Activated naive CD8-positive, alpha-beta T cell treated with anti-CD3 and anti-CD28 coated beads, Interleukin-2, amount 50 U/mL, for 24 hours (primary cell): Measurements from ENCODE around the gene RNFT2.

Source experiments
- ATAC-seq: fragments of 150-1000 bp; cut with Tn5 transposase; one replicate; pipeline ENCODE4 v1.10.0; 2021
- DNase-seq: peaks from one replicate; pipeline ENCODE4 v3.0.0; 2021
- H3K27ac Mint-ChIP-seq: one replicate; pipeline ENCODE4 v1.8.0; 2021; ENCODE audit warnings: mild to moderate bottlenecking, mixed read lengths
- H3K27me3 Mint-ChIP-seq: one replicate; pipeline ENCODE4 v1.8.0; 2021; ENCODE audit warnings: mixed read lengths
- H3K36me3 Mint-ChIP-seq: one replicate; pipeline ENCODE4 v1.8.0; 2021; ENCODE audit warnings: low read depth, mixed read lengths
- H3K4me1 Mint-ChIP-seq: one replicate; pipeline ENCODE4 v1.8.0; 2021; ENCODE audit warnings: mixed read lengths
- H3K4me3 Mint-ChIP-seq: one replicate; pipeline ENCODE4 v1.8.0; 2021; ENCODE audit warnings: mild to moderate bottlenecking, moderate library complexity, mixed read lengths
- H3K9me3 Mint-ChIP-seq: one replicate; pipeline ENCODE4 v1.8.0; 2021; ENCODE audit warnings: mixed read lengths

RNFT2 gene

DNA sequence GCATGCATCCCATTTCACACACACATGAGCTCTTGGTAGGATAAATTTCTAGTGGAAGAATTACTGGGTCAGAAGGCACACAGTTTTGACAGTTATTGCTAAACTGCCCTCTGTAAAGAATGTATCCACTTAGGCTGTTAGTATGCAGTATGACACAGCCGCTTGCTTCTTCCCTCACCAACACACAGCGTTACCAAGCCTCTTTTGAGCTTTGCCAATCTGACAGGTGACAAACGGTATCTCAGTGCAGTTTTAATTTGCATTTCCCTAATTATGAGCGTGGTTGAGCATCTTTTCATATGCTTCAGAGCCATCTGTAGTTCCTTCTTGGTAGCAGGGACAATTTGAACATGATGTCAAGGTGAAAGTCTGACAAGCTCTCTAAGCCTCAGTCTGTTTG, 100.2 kb downstream of the RNFT2 start:
- H3K4me1 Mint-ChIP-seq: no peaks in the 10 kb centered on the region
- no peak for ATAC-seq
- DNase-seq: no peak
- no peaks in the 10 kb centered on the region for H3K9me3 Mint-ChIP-seq
- H3K36me3 Mint-ChIP-seq: peaks cover 12% of the 10 kb centered on the region
- H3K4me3 Mint-ChIP-seq: no peak overlapping the region
- H3K27ac Mint-ChIP-seq: no peak overlapping the region
- H3K27me3 Mint-ChIP-seq: no peaks in the 10 kb centered on the region

GRCh38 chr12:116839287-116839830, 101.2 kb downstream of the RNFT2 start:
- peaks cover 11% of the 10 kb centered on the region for H3K36me3 Mint-ChIP-seq
- ATAC-seq (no peak), DNase-seq (no peak)
- H3K4me1 Mint-ChIP-seq: no peaks in the 10 kb centered on the region
- H3K27ac Mint-ChIP-seq: no peak overlapping the region
- H3K4me3 Mint-ChIP-seq: no peak overlapping the region
- H3K9me3 Mint-ChIP-seq: no peaks in the 10 kb centered on the region
- H3K27me3 Mint-ChIP-seq: no peaks in the 10 kb centered on the region

DNA sequence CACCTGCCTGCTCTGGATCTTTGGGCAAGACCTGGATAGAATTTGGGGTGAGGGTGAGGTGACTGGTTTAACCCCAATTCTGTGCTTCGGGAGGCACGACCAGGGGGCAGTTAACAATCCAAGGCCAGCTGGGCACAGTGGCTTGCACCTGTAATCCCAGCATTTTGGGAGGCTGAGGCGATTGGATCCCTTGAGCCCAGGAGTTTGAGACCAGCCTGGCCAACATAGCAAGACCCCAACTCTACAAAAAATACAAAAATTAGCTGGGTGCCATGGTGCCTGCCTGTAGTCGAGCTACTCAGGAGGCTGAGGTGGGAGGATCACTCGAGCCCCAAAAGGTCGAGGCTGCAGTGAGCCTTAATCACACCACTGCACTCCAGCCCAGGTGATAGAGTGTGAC, 105.0 kb downstream of the RNFT2 start:
- Mint-ChIP-seq H3K36me3 (no peaks in the 10 kb centered on the region), H3K9me3 (no peaks in the 10 kb centered on the region), H3K4me3 (no peak overlapping the region), H3K4me1 (no peaks in the 10 kb centered on the region), H3K27me3 (no peaks in the 10 kb centered on the region), H3K27ac (no peak overlapping the region)
- ATAC-seq (no peak), DNase-seq (no peak)

DNA sequence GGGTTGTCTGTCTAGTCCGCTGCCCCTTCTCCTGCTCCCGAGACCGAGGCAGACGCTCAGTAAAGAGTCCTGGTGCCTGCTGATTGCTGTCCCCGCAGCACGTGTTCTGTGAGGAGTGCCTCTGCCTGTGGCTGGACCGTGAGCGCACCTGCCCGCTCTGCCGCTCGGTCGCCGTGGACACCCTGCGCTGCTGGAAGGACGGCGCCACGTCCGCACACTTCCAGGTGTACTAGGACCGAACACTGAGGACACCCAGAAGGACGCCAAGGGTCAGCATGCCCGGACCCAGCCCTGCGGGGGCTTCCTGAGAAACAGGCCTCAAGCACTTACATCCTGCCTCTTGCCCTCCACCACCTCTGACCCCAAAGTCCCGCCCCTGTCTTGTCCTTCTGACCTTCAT, 111.1 kb downstream of the RNFT2 start:
- no peak overlapping the region for H3K27ac Mint-ChIP-seq
- ATAC-seq (no peak), DNase-seq (no peak)
- H3K4me1 Mint-ChIP-seq: no peaks in the 10 kb centered on the region
- H3K36me3 Mint-ChIP-seq: peaks cover 2% of the 10 kb centered on the region
- H3K27me3 Mint-ChIP-seq: no peaks in the 10 kb centered on the region
- no peaks in the 10 kb centered on the region for H3K9me3 Mint-ChIP-seq
- no peak overlapping the region for H3K4me3 Mint-ChIP-seq

DNA sequence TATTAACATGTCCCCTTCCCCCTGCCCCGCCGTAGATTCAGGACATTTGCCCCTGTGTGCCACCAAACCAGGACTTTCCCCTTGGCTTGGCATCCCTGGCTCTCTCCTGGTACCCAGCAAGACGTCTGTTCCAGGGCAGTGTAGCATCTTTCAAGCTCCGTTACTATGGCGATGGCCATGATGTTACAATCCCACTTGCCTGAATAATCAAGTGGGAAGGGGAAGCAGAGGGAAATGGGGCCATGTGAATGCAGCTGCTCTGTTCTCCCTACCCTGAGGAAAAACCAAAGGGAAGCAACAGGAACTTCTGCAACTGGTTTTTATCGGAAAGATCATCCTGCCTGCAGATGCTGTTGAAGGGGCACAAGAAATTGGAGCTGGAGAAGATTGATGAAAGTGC, 114.2 kb downstream of the RNFT2 start:
- H3K27ac Mint-ChIP-seq: no peak overlapping the region
- peaks cover 2% of the 10 kb centered on the region for H3K36me3 Mint-ChIP-seq
- no peaks in the 10 kb centered on the region for H3K9me3 Mint-ChIP-seq
- peaks cover 3% of the 10 kb centered on the region for H3K27me3 Mint-ChIP-seq
- H3K4me1 Mint-ChIP-seq: peaks cover under 1% of the 10 kb centered on the region
- no peak for ATAC-seq
- H3K4me3 Mint-ChIP-seq: no peak overlapping the region
- DNase-seq: no peak

- Mint-ChIP-seq H3K27ac (no peak overlapping the region), H3K9me3 (no peaks in the 10 kb centered on the region), H3K4me1 (peaks cover 7% of the 10 kb centered on the region), H3K4me3 (no peak overlapping the region), H3K36me3 (peaks cover 2% of the 10 kb centered on the region), H3K27me3 (peaks cover 14% of the 10 kb centered on the region)
- no peak for ATAC-seq
- DNase-seq: no peak
Observed at GRCh38 chr12:116853507-116853906, 115.4 kb downstream of the RNFT2 start.

- H3K27me3 Mint-ChIP-seq: peaks cover 17% of the 10 kb centered on the region
- ATAC-seq: no peak
- no peak overlapping the region for H3K4me3 Mint-ChIP-seq
- DNase-seq: no peak
- H3K36me3 Mint-ChIP-seq: no peaks in the 10 kb centered on the region
- H3K4me1 Mint-ChIP-seq: peaks cover 7% of the 10 kb centered on the region
- H3K27ac Mint-ChIP-seq: no peak overlapping the region
- H3K9me3 Mint-ChIP-seq: no peaks in the 10 kb centered on the region
Observed at GRCh38 chr12:116855744-116856470, 117.8 kb downstream of the RNFT2 start.

GRCh38 chr12:116856729-116857128, 118.6 kb downstream of the RNFT2 start:
- H3K36me3 Mint-ChIP-seq: no peaks in the 10 kb centered on the region
- H3K27ac Mint-ChIP-seq: no peak overlapping the region
- no peak overlapping the region for H3K4me3 Mint-ChIP-seq
- no peak for DNase-seq
- peaks cover 10% of the 10 kb centered on the region for H3K4me1 Mint-ChIP-seq
- H3K27me3 Mint-ChIP-seq: peaks cover 17% of the 10 kb centered on the region
- no peaks in the 10 kb centered on the region for H3K9me3 Mint-ChIP-seq
- ATAC-seq: no peak

- Mint-ChIP-seq H3K36me3 (no peaks in the 10 kb centered on the region), H3K9me3 (no peaks in the 10 kb centered on the region), H3K4me3 (no peak overlapping the region), H3K27me3 (peaks cover 20% of the 10 kb centered on the region), H3K4me1 (peaks cover 11% of the 10 kb centered on the region), H3K27ac (no peak overlapping the region)
- DNase-seq: no peak
- ATAC-seq: no peak
Observed at GRCh38 chr12:116859079-116859478, 121.0 kb downstream of the RNFT2 start.

DNA sequence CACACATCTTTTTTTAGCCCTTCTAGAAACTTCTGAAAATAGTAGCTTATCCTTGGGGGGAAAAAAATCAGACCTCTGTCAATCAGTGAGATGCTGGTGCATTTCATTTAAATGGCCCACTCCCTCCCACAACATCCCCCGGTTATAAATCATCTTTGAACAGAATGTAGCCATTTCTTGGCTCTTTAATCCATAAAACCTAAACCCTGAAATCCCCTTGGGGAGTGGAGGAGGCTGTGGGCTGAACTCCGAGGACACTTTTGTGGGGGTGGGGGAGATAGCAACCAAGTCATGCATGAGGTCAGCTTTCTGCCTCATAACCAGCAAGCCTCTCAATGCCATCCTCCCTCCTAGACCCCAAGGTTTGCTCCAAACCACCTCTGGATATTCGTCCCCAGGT, 122.1 kb downstream of the RNFT2 start:
- ATAC-seq (no peak), DNase-seq (no peak)
- Mint-ChIP-seq H3K9me3 (no peaks in the 10 kb centered on the region), H3K36me3 (no peaks in the 10 kb centered on the region), H3K27me3 (peaks cover 17% of the 10 kb centered on the region), H3K27ac (no peak overlapping the region), H3K4me3 (no peak overlapping the region), H3K4me1 (peaks cover 11% of the 10 kb centered on the region)

DNA sequence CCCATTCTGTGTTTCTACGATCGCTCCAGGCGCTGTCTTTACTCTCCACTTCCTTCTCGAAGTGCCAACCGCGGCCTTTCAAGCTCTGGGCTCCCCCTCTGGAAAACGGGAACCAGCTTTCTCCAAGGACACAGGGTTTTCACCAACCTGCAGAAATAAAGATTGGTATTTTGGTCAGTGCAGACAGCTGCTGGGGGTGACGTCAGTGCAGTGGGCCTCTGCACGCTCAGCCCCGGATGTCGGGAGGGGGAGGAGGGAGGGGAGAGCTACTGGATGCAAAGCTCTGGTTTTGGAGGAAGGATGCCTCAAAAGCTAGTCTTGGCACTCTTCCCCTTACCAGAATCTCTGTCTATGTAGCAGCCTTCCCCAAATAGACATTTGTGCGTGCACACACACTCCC, 123.2 kb downstream of the RNFT2 start:
- no peak overlapping the region for H3K4me3 Mint-ChIP-seq
- peaks cover 11% of the 10 kb centered on the region for H3K4me1 Mint-ChIP-seq
- peak; percentile 36 for DNase-seq
- no peaks in the 10 kb centered on the region for H3K9me3 Mint-ChIP-seq
- H3K36me3 Mint-ChIP-seq: no peaks in the 10 kb centered on the region
- no peak overlapping the region for H3K27ac Mint-ChIP-seq
- peak; percentile 69 for ATAC-seq
- peaks cover 17% of the 10 kb centered on the region for H3K27me3 Mint-ChIP-seq

GRCh38 chr12:116862167-116862566, 124.1 kb downstream of the RNFT2 start:
- no peak overlapping the region for H3K27ac Mint-ChIP-seq
- ATAC-seq: no peak

GRCh38 chr12:116863275-116863767, 125.2 kb downstream of the RNFT2 start:
- peaks cover 7% of the 10 kb centered on the region for H3K27me3 Mint-ChIP-seq
- no peak overlapping the region for H3K27ac Mint-ChIP-seq
- no peaks in the 10 kb centered on the region for H3K9me3 Mint-ChIP-seq
- DNase-seq (no peak), ATAC-seq (peak; percentile 20)
- no peaks in the 10 kb centered on the region for H3K36me3 Mint-ChIP-seq
- peaks cover 4% of the 10 kb centered on the region for H3K4me1 Mint-ChIP-seq
- H3K4me3 Mint-ChIP-seq: no peak overlapping the region

More at GRCh38 chr12:116862167-116862566, 124.1 kb downstream of the RNFT2 start:
- Mint-ChIP-seq H3K27me3 (peaks cover 17% of the 10 kb centered on the region), H3K4me3 (no peak overlapping the region), H3K4me1 (peaks cover 11% of the 10 kb centered on the region), H3K9me3 (no peaks in the 10 kb centered on the region), H3K36me3 (no peaks in the 10 kb centered on the region)
- no peak for DNase-seq

DNA sequence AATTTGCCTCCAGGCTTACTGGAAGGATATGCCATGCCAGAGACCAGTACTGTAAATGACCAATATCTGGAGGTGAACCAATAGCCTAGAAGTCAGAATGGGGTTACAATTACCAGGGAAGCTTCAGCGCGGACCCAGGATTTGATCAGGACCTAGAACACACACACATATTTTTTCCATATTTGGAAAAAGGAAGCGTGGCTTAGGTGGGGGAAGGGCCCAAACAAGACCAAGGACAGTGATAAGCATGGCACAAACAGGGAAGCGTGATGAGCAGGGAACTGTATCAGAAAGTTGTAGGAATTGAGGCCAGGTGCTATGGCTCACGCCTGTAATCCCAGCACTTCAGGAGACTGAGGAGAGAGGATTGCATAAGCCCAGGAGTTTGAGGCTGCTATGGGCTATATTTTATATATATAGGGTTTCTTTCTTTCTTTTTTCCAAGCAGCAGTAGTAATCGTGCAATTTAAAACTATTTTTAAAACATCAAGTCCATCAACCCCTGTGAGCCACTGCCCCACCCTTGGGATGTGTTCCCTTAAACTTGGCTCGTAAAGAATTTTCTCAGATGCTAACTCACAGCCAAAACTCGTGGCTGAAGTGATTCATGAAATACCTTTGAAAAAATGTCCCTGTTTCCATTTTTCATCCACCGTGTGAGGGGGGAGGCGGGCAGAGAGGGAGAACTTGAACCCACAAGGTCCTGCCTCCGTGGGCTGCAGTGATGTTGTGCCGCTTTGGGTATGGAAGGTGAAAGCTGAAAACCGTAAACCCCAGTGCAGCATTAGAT, 126.5 kb downstream of the RNFT2 start:
- ATAC-seq: no peak
- H3K9me3 Mint-ChIP-seq: no peaks in the 10 kb centered on the region
- H3K4me1 Mint-ChIP-seq: peaks cover 4% of the 10 kb centered on the region

DNA sequence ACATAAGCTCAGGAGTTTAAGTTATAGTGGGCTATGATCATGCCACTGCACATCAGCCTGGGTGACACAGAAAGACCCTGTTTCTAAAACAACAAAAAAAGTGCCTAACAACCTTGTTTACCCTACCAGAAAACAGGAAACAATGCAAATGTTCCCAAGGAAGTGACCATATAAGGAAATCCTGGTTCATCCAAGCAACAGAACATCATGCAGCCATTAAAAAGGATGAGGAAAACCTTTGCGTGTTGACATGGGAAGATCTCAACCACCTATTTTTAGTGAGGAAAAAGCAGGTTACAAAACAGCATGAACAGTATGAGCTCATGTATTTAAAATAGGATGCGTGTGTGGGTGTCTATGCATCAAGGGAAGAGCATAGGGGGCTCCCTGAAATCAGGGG, 129.4 kb downstream of the RNFT2 start:
- DNase-seq (no peak), ATAC-seq (no peak)
- H3K36me3 Mint-ChIP-seq: no peaks in the 10 kb centered on the region
- H3K4me3 Mint-ChIP-seq: no peak overlapping the region
- H3K27me3 Mint-ChIP-seq: peaks cover 4% of the 10 kb centered on the region
- H3K27ac Mint-ChIP-seq: no peak overlapping the region
- no peaks in the 10 kb centered on the region for H3K4me1 Mint-ChIP-seq
- no peaks in the 10 kb centered on the region for H3K9me3 Mint-ChIP-seq

More for the DNA sequence above, 126.5 kb downstream of the RNFT2 start:
- Mint-ChIP-seq H3K36me3 (no peaks in the 10 kb centered on the region), H3K27me3 (peaks cover 2% of the 10 kb centered on the region), H3K27ac (no peak overlapping the region), H3K4me3 (no peak overlapping the region)
- DNase-seq: no peak
